ENCODE measurements around the gene ZFP36L1. TPM values are rescaled to one million over a fixed set of nuclear protein-coding genes. Genes with fewer than 3 reads are reported as not detected.

The ZFP36L1 gene
- total and polyA plus RNA-seq, 9 of the 15 experiments (the other 6 are each of a cell fraction or from before 2014, with no cell fraction given): 1.3 to 26.6 (median 3.7) TPM

- TF ChIP-seq AFF4 (CRISPR knock-in tag; IDR thresholded peaks at IDR 0.05) (0 out of 2 replicates have a peak, but pooled peaks have one; percentile 20), KDM5B (IDR thresholded peaks at IDR 0.05; ENCODE audit: insufficient replicate concordance, low read depth, low read length) (peak; percentile 53), ZC3H8 (IDR thresholded peaks at IDR 0.05) (no peak), ZNF830 (CRISPR knock-in tag; IDR thresholded peaks at IDR 0.05) (no peak), CUX1 (CRISPR knock-in tag; IDR thresholded peaks at IDR 0.05) (0 out of 2 replicates have a peak, but pooled peaks have one; percentile 34), ELF1 (tag; IDR thresholded peaks at IDR 0.05) (peak; percentile 61), POLR2G (IDR thresholded peaks at IDR 0.05; ENCODE audit: low read depth, low read length) (peak; percentile 71), PHF21A (IDR thresholded peaks at IDR 0.05; ENCODE audit: borderline replicate concordance, low read depth) (no peak), PURB (CRISPR knock-in tag; IDR thresholded peaks at IDR 0.05; ENCODE audit: low read depth) (no peak), ZNF518B (CRISPR knock-in tag; IDR thresholded peaks at IDR 0.05) (no peak), JUND (IDR thresholded peaks at IDR 0.05; ENCODE audit: borderline replicate concordance, low read depth, low read length) (peak; percentile 29; the same call in 1 of the 2 replicates), JUND (tag; IDR thresholded peaks at IDR 0.05; ENCODE audit: borderline replicate concordance, low read depth, low read length) (no peak), SMAD4 (CRISPR knock-in tag; conservative IDR thresholded peaks at IDR 0.05) (0 out of 2 replicates have a peak, but pooled peaks have one; percentile 49)
These were observed 1.4 kb upstream of the ZFP36L1 start (continued) for GRCh38 chr14:68794130-68794850.
